ENCODE results near the gene KANSL1.

Gene KANSL1

GRCh38 chr17:46085522-46085921 is 107.7 kb downstream of the KANSL1 start:
- DNase-seq (ENCODE audit: low read depth in 1 of 2, low spot score in 1 of 2), result no peak
- no peak for TF ChIP-seq JUND (IDR thresholded peaks at IDR 0.05; ENCODE audit: low read depth)
- in situ Hi-C loops (cut with HindIII; ENCODE audit: low pct_unique_long_range_greater_than_20kb, low sequenced_read_pairs), result no loop called here

- in situ Hi-C loops (cut with HindIII; ENCODE audit: low pct_unique_long_range_greater_than_20kb, low sequenced_read_pairs), result no loop called here
- DNase-seq (ENCODE audit: low read depth in 1 of 2, low spot score in 1 of 2), result no peak
- TF ChIP-seq JUND (IDR thresholded peaks at IDR 0.05; ENCODE audit: low read depth), result no peak
These were observed 111.0 kb downstream of the KANSL1 start for GRCh38 chr17:46082257-46082656.

DNA sequence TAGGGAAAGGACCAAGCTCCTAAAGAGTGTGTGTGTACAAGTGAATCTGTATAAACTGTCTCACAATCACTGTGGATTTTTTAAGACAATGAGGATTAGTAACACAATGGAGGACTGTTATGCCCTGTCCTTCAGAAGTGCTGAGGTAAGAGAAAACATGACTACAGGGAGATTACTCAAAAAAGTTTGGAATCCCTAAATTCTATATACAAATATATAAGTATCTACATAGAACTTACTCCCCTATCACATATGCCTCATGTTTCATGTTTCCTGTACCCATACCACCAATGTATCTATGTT is 112.3 kb downstream of the KANSL1 start:
- in situ Hi-C loops (cut with HindIII; ENCODE audit: low pct_unique_long_range_greater_than_20kb, low sequenced_read_pairs), result no loop called here
- no peak for TF ChIP-seq JUND (IDR thresholded peaks at IDR 0.05; ENCODE audit: low read depth)
- no peak for DNase-seq (ENCODE audit: low read depth in 1 of 2, low spot score in 1 of 2)

DNA sequence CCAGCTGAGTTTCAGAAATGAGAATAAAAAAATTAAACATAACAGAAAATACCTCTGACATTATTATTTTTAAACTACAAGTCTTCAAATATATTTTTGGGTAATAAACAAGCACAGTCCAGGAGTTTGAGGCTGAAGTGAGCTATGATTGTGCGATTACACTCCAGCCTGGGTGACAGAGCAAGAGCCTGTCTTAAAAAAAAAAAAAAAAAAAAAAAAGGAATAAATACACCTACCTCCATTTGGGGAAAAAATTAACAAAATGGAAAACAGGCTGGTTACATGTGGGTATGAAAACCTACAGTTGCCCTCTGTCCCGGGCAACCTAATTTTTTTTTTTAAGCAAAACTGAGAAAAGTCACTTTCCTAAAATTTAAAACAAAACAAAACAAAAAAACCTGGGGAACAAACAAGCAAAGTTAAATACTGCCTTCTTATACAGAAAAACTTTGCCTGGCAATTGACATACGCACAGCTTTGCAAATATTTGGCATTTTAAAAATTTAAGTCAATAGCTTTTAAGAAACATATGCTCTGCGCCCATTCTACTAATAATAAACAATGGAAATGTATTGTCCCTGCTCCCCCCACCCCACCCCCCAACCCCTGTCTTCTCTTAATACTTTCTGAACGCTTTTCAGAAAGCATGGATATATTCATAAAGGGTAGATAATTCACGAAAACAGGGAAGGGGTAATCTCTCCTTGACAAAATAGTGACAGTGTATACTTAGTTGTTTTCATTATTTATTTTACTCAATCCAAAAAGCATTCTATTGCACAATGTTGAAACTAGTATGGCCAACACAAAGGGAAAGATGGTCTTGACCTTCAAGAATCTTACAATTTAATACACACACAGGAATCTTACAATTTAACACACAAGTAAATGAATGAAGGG is 112.9 kb downstream of the KANSL1 start:
- TF ChIP-seq JUND (IDR thresholded peaks at IDR 0.05; ENCODE audit: low read depth), result no peak
- no peak for DNase-seq (ENCODE audit: low read depth in 1 of 2, low spot score in 1 of 2)
- in situ Hi-C loops (cut with HindIII; ENCODE audit: low pct_unique_long_range_greater_than_20kb, low sequenced_read_pairs), result no loop called here

- TF ChIP-seq JUND (IDR thresholded peaks at IDR 0.05; ENCODE audit: low read depth), result no peak
- no peak for DNase-seq (ENCODE audit: low read depth in 1 of 2, low spot score in 1 of 2)
- in situ Hi-C loops (cut with HindIII; ENCODE audit: low pct_unique_long_range_greater_than_20kb, low sequenced_read_pairs), result no loop called here
These were observed 114.6 kb downstream of the KANSL1 start for GRCh38 chr17:46078675-46079074.

GRCh38 chr17:46074540-46074939 is 118.7 kb downstream of the KANSL1 start:
- in situ Hi-C loops (cut with HindIII; ENCODE audit: low pct_unique_long_range_greater_than_20kb, low sequenced_read_pairs), result no loop called here
- no peak for TF ChIP-seq JUND (IDR thresholded peaks at IDR 0.05; ENCODE audit: low read depth)
- no peak for DNase-seq (ENCODE audit: low read depth in 1 of 2, low spot score in 1 of 2)

GRCh38 chr17:46072998-46073397 is 120.2 kb downstream of the KANSL1 start:
- TF ChIP-seq JUND (IDR thresholded peaks at IDR 0.05; ENCODE audit: low read depth), result no peak
- in situ Hi-C loops (cut with HindIII; ENCODE audit: low pct_unique_long_range_greater_than_20kb, low sequenced_read_pairs), result no loop called here
- DNase-seq (ENCODE audit: low read depth in 1 of 2, low spot score in 1 of 2), result no peak

DNA sequence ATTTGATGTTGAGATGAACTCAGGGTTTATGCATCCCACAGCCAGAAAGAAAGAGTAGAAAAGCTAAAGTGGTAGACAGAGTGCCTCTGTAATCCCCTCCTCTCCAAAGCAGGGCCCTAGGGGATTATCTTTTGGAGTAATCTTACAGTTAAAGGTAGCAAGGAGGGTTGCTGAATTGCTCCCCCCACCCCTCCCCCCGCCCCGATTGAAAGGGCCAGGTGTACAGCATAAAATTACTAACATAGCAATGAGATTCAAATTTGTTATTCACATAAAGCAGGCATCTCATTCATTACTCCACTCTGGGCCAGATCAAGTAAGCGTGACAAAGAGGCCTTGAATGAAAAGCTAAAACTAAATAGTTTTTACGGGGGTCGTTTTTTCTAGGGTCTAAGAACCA is 121.4 kb downstream of the KANSL1 start:
- TF ChIP-seq JUND (IDR thresholded peaks at IDR 0.05; ENCODE audit: low read depth), result no peak
- DNase-seq (ENCODE audit: low read depth in 1 of 2, low spot score in 1 of 2), result no peak
- in situ Hi-C loops (cut with HindIII; ENCODE audit: low pct_unique_long_range_greater_than_20kb, low sequenced_read_pairs), result no loop called here

DNA sequence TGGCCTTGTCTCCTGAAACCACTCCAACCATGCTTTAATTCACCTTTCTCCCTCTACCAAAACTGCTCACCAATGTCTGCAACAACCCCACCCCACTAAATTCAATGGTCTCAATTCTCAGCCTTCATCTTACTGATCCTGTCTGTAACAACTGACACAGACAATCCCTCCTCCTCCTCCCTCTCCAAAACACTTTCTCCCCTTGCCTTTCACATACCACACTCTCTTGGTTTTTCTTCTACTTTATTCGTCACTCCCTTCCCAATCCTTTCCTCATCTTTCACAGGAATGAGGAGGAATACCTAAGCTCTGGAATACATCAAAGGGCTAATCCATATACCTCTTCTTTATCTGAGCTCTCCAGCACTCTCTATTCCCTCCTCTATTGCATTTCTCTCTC is 128.8 kb downstream of the KANSL1 start:
- TF ChIP-seq JUND (IDR thresholded peaks at IDR 0.05; ENCODE audit: low read depth), result no peak
- in situ Hi-C loops (cut with HindIII; ENCODE audit: low pct_unique_long_range_greater_than_20kb, low sequenced_read_pairs), result no loop called here
- no peak for DNase-seq (ENCODE audit: low read depth in 1 of 2, low spot score in 1 of 2)

DNA sequence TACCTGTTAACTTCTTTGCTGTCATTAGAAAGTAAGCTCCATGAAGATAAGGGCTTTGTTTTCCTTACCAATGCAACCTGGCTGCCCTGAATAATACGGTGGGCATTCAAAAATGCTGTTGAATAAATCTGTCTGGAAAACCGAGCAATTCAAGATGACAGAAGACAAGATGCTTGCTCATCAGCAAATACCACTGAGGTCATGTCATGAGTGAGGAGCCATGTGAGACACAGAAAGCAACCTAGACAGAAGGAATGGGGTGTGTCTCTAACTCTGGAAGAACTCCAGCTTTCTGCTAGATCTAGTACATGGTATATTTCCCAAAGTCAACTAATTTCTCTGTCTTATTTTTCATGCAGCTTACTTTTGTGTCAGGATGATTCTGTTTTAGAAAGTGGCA is 130.0 kb downstream of the KANSL1 start:
- in situ Hi-C loops (cut with HindIII; ENCODE audit: low pct_unique_long_range_greater_than_20kb, low sequenced_read_pairs), result no loop called here
- TF ChIP-seq JUND (IDR thresholded peaks at IDR 0.05; ENCODE audit: low read depth), result no peak
- DNase-seq (ENCODE audit: low read depth in 1 of 2, low spot score in 1 of 2), result no peak

- in situ Hi-C loops (cut with HindIII; ENCODE audit: low pct_unique_long_range_greater_than_20kb, low sequenced_read_pairs), result no loop called here
- DNase-seq (ENCODE audit: low read depth in 1 of 2, low spot score in 1 of 2), result peak in 1 of 2 experiments; percentile 38
- TF ChIP-seq JUND (IDR thresholded peaks at IDR 0.05; ENCODE audit: low read depth), result no peak
These were observed 131.8 kb downstream of the KANSL1 start for GRCh38 chr17:46061435-46061834.

GRCh38 chr17:46060461-46060860 is 132.8 kb downstream of the KANSL1 start:
- in situ Hi-C loops (cut with HindIII; ENCODE audit: low pct_unique_long_range_greater_than_20kb, low sequenced_read_pairs), result no loop called here
- DNase-seq (ENCODE audit: low read depth in 1 of 2, low spot score in 1 of 2), result no peak
- no peak for TF ChIP-seq JUND (IDR thresholded peaks at IDR 0.05; ENCODE audit: low read depth)

- no peak for TF ChIP-seq JUND (IDR thresholded peaks at IDR 0.05; ENCODE audit: low read depth)
- in situ Hi-C loops (cut with HindIII; ENCODE audit: low pct_unique_long_range_greater_than_20kb, low sequenced_read_pairs), result no loop called here
- no peak for DNase-seq (ENCODE audit: low read depth in 1 of 2, low spot score in 1 of 2)
These were observed 133.7 kb downstream of the KANSL1 start for GRCh38 chr17:46059486-46059885.

GRCh38 chr17:46057366-46057765 is 135.9 kb downstream of the KANSL1 start:
- DNase-seq (ENCODE audit: low read depth in 1 of 2, low spot score in 1 of 2), result no peak
- TF ChIP-seq JUND (IDR thresholded peaks at IDR 0.05; ENCODE audit: low read depth), result no peak
- in situ Hi-C loops (cut with HindIII; ENCODE audit: low pct_unique_long_range_greater_than_20kb, low sequenced_read_pairs), result no loop called here
